Right lobe of liver (tissue), 4 donors: ENCODE measurements around the gene KCNMA1.

Experiments
- POLR2A ChIP-seq: fragments of 450-650 bp; IDR thresholded peaks from one replicate; pipeline ENCODE4 v1.6.1; 2017; ENCODE audit warnings: antibody characterized with exemption, mild to moderate bottlenecking
- TF ChIP-seq, protein P1 (sequence below), 4 donors: fragments of 200-600 bp in 3 of 4; fragments of 450-650 bp in 1 of 4; IDR thresholded peaks; one replicate each; pipeline versions ENCODE4 v1.5.1 to v1.8.0; 2016 to 2022; ENCODE audit warnings: antibody characterized with exemption in 4 of 4, mild to moderate bottlenecking in 2 of 4
- donor health status: DM: no; HTN: no; CAD: no.
- donor health status: DM: no; HTN: no; CAD: no.
- donor health status: DM: no; HTN: yes; CAD: no.

DNA sequence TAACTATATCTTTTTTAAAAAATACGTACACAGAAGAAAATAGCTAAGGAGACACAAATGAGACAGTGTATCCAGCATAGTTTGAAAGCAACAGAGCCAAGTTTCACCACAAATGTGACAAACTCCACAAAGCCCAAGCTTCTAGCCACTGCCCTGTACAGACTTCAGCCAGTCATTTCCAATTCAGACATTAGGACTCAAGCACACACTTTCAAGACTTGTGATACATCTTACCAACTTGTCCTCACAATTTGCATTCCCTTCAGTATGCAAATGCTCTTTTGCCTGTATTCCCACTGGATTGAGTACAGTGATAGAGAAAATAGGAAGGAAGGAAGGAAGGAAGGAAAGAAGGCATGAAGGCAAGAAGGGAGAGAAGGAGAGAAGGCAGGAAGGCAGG, 510.4 kb downstream of the KCNMA1 start:
- TF ChIP-seq, protein P1, sequence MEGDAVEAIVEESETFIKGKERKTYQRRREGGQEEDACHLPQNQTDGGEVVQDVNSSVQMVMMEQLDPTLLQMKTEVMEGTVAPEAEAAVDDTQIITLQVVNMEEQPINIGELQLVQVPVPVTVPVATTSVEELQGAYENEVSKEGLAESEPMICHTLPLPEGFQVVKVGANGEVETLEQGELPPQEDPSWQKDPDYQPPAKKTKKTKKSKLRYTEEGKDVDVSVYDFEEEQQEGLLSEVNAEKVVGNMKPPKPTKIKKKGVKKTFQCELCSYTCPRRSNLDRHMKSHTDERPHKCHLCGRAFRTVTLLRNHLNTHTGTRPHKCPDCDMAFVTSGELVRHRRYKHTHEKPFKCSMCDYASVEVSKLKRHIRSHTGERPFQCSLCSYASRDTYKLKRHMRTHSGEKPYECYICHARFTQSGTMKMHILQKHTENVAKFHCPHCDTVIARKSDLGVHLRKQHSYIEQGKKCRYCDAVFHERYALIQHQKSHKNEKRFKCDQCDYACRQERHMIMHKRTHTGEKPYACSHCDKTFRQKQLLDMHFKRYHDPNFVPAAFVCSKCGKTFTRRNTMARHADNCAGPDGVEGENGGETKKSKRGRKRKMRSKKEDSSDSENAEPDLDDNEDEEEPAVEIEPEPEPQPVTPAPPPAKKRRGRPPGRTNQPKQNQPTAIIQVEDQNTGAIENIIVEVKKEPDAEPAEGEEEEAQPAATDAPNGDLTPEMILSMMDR (IDR thresholded peaks at IDR 0.05), result no peak
- TF ChIP-seq POLR2A, result no peak
